Measurements from ENCODE around the gene KIF16B.
A peak's percentile ranks its signal among the peaks of the same experiment; 100 is the strongest.

The KIF16B gene

DNA sequence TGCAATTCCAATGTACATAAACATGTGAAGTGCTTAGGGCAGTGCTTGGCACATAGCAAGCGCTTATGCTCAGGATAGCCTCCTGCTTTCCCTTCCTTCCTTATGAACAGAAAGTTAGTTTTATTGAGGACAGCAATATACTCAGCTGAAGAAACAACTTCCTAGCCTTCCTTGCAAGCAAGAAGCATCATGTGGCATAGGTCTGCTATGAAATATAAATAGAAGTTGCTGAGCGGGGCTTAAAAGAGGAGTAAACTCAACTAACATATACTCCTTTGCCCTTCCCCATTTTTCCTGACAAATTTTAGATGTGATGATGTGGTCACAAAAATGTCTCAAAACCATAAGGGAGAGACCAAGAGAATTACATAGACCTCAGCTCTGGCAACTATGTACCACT is 98.9 kb downstream of the KIF16B start:
- H3K4me3 ChIP-seq (ENCODE audit: low read length), result peak overlapping the region; percentile 52
- no peaks in the 10 kb centered on the region for H3K36me3 ChIP-seq (ENCODE audit: control insufficient read depth, insufficient read depth, low read length, severe bottlenecking)
- no peak overlapping the region for H3K9ac ChIP-seq (ENCODE audit: low read length)
- no peaks in the 10 kb centered on the region for H3K9me3 ChIP-seq (ENCODE audit: control insufficient read depth, low read length)
- no peaks in the 10 kb centered on the region for H3K27me3 ChIP-seq (replicated peaks; ENCODE audit: control insufficient read depth, insufficient read depth, low read length)
- peaks cover 24% of the 10 kb centered on the region for H3K4me1 ChIP-seq (ENCODE audit: control insufficient read depth, insufficient read depth, low read length)
- DNase-seq (ENCODE audit: low read depth), result no peak

DNA sequence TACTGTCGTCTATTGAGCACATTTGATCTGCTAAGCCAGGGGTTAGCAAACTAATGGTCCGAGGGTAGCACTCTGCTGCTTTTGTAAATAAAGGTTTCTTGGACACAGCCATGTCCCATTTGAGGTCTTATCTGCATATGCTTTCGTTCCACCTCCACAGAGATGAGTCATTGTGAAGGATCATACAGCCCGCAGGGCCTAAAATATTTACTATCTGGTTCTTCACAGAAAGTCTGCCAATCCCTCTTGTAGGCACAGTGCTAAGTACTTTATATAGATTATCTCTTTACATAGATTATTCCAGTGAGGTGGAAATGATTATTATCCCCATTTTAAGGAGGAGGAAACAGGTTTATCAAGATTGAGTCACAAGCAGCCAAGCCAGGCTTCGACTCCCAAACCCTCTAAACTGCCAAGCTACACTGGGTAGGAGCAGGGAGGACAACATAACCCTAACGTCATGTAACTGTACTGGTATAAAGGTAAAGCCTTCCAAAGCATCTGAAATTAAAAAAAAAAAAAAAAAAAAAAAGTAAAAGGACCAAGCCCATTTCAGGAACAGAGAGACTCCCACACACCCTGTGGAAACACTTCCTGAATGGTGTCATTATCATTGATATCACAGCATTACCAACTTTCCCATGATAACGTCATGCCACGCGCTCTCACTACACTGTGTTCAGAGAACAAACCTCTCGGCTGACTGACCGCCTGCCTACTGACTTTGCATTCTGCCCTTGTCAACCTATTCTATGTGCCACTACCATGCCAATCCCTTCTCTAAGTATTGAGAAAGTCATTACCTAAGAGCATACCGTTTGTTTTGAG is 101.0 kb downstream of the KIF16B start:
- Histone ChIP-seq H3K9me3 (ENCODE audit: control insufficient read depth, low read length) (no peaks in the 10 kb centered on the region), H3K9ac (ENCODE audit: low read length) (no peak overlapping the region), H3K4me1 (ENCODE audit: control insufficient read depth, insufficient read depth, low read length) (peaks cover 18% of the 10 kb centered on the region), H3K36me3 (ENCODE audit: control insufficient read depth, insufficient read depth, low read length, severe bottlenecking) (no peaks in the 10 kb centered on the region), H3K27me3 (replicated peaks; ENCODE audit: control insufficient read depth, insufficient read depth, low read length) (no peaks in the 10 kb centered on the region), H3K4me3 (ENCODE audit: low read length) (no peak overlapping the region)
- DNase-seq (ENCODE audit: low read depth), result peak; percentile 4

DNA sequence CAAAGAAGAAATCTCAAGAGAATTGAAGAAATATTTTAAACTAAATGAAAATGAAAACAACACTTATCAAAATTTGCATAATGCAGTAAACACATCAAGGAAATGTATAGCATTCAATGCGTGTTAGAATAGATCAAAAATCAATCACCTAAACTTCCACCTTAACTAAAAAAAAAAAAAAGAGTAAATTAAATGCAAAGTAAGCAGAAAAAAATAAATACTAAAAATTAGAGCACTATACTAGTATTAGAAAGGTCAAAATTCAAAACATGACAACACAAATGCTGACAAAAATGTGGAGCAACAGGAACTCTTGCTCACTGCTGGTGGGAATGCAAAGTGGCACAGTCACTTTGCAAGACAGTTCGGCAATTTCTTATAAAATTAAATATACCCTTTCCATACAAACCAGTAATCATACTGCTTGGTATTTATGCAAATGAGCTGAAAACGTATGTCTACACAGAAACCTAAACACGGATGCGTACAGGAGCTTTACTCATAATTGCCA is 103.8 kb downstream of the KIF16B start:
- no peaks in the 10 kb centered on the region for H3K27me3 ChIP-seq (replicated peaks; ENCODE audit: control insufficient read depth, insufficient read depth, low read length)
- no peaks in the 10 kb centered on the region for H3K36me3 ChIP-seq (ENCODE audit: control insufficient read depth, insufficient read depth, low read length, severe bottlenecking)
- no peak overlapping the region for H3K9ac ChIP-seq (ENCODE audit: low read length)
- DNase-seq (ENCODE audit: low read depth), result no peak
- H3K4me1 ChIP-seq (ENCODE audit: control insufficient read depth, insufficient read depth, low read length), result peaks cover 3% of the 10 kb centered on the region
- no peak overlapping the region for H3K4me3 ChIP-seq (ENCODE audit: low read length)
- H3K9me3 ChIP-seq (ENCODE audit: control insufficient read depth, low read length), result no peaks in the 10 kb centered on the region

DNA sequence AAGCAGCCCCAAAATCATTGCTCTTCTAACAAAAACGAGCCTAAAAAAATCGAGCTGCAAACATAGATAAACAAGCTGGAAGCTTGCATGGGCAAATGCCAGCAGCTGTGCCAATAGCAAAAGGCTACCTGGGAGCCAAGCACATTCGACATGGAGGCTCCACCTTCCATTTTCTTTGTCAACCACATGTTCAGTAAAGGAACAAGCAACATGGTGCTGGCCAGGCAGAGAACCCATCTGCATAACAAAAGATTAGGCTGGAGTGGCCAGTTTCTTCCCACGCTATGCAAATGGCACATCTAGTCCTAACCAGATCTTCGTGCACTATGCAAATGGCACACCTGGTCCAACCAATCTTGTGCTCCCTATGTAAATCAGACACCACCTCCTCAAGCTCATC is 110.5 kb downstream of the KIF16B start:
- no peak overlapping the region for H3K9ac ChIP-seq (ENCODE audit: low read length)
- H3K4me3 ChIP-seq (ENCODE audit: low read length), result no peak overlapping the region
- DNase-seq (ENCODE audit: low read depth), result no peak
- peaks cover 16% of the 10 kb centered on the region for H3K4me1 ChIP-seq (ENCODE audit: control insufficient read depth, insufficient read depth, low read length)
- H3K36me3 ChIP-seq (ENCODE audit: control insufficient read depth, insufficient read depth, low read length, severe bottlenecking), result no peaks in the 10 kb centered on the region
- no peaks in the 10 kb centered on the region for H3K27me3 ChIP-seq (replicated peaks; ENCODE audit: control insufficient read depth, insufficient read depth, low read length)
- no peaks in the 10 kb centered on the region for H3K9me3 ChIP-seq (ENCODE audit: control insufficient read depth, low read length)

DNA sequence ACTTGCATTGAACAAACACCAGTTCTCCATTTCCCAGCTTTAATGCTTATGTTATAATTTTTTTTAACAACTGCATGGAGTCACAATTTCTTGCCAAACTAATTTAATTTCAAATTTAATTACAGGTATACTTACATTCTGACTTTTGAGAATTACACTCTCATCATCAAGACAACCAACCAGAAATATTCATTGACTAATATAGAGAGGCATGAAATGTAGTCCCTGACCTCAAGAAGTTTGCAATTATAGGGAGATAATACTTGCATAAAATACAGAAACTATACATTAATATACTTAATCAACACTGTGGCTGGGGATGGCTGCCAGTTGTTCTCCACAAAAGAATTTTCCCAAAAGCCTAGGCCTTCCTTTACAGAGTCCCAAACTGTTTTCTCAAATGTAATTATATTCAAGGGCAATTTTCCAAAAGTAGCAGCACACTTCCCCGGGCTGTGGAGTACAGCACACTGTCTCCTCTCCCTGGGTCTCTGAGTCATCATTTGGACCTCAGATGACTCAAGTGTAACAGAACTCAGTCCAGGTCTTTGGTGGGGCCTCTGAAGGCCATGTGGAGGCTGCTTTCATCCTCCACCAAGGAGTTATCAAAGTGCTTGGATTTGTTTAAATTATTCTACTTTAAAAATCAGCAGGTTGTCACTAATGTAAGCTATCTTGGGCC is 114.1 kb downstream of the KIF16B start:
- peak; percentile 84 for DNase-seq (ENCODE audit: low read depth)
- H3K36me3 ChIP-seq (ENCODE audit: control insufficient read depth, insufficient read depth, low read length, severe bottlenecking), result no peaks in the 10 kb centered on the region
- no peaks in the 10 kb centered on the region for H3K9me3 ChIP-seq (ENCODE audit: control insufficient read depth, low read length)
- peaks cover 16% of the 10 kb centered on the region for H3K4me1 ChIP-seq (ENCODE audit: control insufficient read depth, insufficient read depth, low read length)
- no peak overlapping the region for H3K9ac ChIP-seq (ENCODE audit: low read length)
- H3K4me3 ChIP-seq (ENCODE audit: low read length), result no peak overlapping the region
- no peaks in the 10 kb centered on the region for H3K27me3 ChIP-seq (replicated peaks; ENCODE audit: control insufficient read depth, insufficient read depth, low read length)

DNA sequence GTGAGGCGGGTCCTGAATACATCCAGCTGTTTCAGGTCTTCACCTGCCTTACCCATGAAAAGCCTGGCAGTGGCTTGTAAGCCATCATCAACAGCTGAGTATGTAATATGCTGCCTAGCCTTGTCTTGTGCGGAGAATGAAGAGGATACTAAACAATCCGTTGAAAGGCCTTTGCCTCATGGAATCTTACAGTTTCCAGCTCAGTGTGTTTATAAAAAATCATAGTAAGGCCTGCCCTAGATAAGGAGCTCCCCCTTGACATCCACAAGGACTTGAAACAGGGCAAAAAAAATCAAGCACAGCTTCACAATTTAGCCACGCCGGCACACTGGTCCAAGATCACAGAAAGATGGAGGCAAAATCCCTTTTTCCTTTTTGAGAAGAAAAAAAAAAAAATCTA is 115.7 kb downstream of the KIF16B start:
- H3K9me3 ChIP-seq (ENCODE audit: control insufficient read depth, low read length), result no peaks in the 10 kb centered on the region
- peaks cover 19% of the 10 kb centered on the region for H3K4me1 ChIP-seq (ENCODE audit: control insufficient read depth, insufficient read depth, low read length)
- H3K9ac ChIP-seq (ENCODE audit: low read length), result no peak overlapping the region
- no peak overlapping the region for H3K4me3 ChIP-seq (ENCODE audit: low read length)
- H3K36me3 ChIP-seq (ENCODE audit: control insufficient read depth, insufficient read depth, low read length, severe bottlenecking), result no peaks in the 10 kb centered on the region
- H3K27me3 ChIP-seq (replicated peaks; ENCODE audit: control insufficient read depth, insufficient read depth, low read length), result no peaks in the 10 kb centered on the region
- no peak for DNase-seq (ENCODE audit: low read depth)

DNA sequence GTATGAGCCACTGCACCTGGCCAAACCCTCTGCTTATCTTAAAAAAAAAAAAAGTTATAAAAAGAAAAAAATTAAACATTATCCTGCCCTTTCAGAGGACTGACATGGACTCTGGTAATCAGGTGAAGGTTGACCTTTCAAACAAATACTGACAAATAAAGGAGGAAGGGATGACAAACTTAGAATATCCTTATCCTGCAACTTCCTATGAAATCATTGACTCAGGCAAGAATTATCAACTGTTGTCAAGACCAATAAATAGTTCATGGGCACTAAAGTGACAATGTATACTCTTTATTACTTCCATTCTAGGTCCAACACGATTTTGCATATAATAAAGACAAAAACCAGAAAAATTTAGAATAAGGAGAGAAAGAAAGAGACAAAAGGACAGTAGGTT is 117.9 kb downstream of the KIF16B start:
- Histone ChIP-seq H3K9ac (ENCODE audit: low read length) (no peak overlapping the region), H3K4me3 (ENCODE audit: low read length) (no peak overlapping the region), H3K4me1 (ENCODE audit: control insufficient read depth, insufficient read depth, low read length) (peaks cover 24% of the 10 kb centered on the region), H3K36me3 (ENCODE audit: control insufficient read depth, insufficient read depth, low read length, severe bottlenecking) (peaks cover 1% of the 10 kb centered on the region), H3K27me3 (replicated peaks; ENCODE audit: control insufficient read depth, insufficient read depth, low read length) (no peaks in the 10 kb centered on the region), H3K9me3 (ENCODE audit: control insufficient read depth, low read length) (no peaks in the 10 kb centered on the region)
- DNase-seq (ENCODE audit: low read depth), result no peak

DNA sequence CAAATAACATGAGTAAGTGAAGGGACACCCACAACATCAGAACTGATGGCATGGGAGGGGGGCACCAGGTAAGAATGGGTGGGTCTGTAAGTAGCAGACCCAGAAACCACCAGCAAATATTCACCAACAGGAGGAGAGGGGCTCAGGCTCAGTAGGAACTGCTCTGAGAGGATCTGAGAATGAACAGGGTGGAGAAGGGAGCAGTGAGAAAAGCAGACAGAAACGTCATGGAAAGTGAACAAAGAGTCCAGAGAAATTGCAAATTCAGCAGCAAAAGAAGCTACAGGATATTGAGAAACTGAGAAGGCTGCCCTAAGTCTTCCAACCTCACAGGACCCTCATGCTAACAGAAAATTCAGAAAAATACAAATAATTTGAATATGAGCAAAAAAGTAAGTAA is 121.3 kb downstream of the KIF16B start:
- no peak for DNase-seq (ENCODE audit: low read depth)
- Histone ChIP-seq H3K4me3 (ENCODE audit: low read length) (no peak overlapping the region), H3K9ac (ENCODE audit: low read length) (no peak overlapping the region), H3K36me3 (ENCODE audit: control insufficient read depth, insufficient read depth, low read length, severe bottlenecking) (peaks cover 3% of the 10 kb centered on the region), H3K27me3 (replicated peaks; ENCODE audit: control insufficient read depth, insufficient read depth, low read length) (no peaks in the 10 kb centered on the region), H3K4me1 (ENCODE audit: control insufficient read depth, insufficient read depth, low read length) (peaks cover 8% of the 10 kb centered on the region), H3K9me3 (ENCODE audit: control insufficient read depth, low read length) (no peaks in the 10 kb centered on the region)

DNA sequence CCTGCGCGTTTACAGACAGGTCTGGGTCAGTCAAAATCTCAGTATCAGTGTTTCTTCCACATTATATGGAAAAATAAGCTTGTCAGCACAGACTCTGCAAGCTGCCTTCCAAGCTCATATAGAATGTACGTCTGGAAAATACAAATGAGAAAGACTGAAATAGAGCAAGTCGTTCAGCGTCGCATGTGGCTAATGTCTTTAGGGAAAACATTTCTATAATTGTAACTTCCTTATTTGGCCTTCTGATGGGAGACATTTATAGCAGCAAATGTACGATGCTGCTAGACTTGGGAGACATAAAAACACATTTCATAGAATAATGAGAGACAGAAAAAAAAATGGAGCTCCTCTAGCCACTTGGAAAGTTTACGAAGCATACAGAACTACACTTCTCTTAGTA is 122.2 kb downstream of the KIF16B start:
- Histone ChIP-seq H3K4me3 (ENCODE audit: low read length) (no peak overlapping the region), H3K36me3 (ENCODE audit: control insufficient read depth, insufficient read depth, low read length, severe bottlenecking) (peaks cover 3% of the 10 kb centered on the region), H3K9ac (ENCODE audit: low read length) (no peak overlapping the region), H3K27me3 (replicated peaks; ENCODE audit: control insufficient read depth, insufficient read depth, low read length) (no peaks in the 10 kb centered on the region), H3K4me1 (ENCODE audit: control insufficient read depth, insufficient read depth, low read length) (peaks cover 9% of the 10 kb centered on the region), H3K9me3 (ENCODE audit: control insufficient read depth, low read length) (no peaks in the 10 kb centered on the region)
- no peak for DNase-seq (ENCODE audit: low read depth)

DNA sequence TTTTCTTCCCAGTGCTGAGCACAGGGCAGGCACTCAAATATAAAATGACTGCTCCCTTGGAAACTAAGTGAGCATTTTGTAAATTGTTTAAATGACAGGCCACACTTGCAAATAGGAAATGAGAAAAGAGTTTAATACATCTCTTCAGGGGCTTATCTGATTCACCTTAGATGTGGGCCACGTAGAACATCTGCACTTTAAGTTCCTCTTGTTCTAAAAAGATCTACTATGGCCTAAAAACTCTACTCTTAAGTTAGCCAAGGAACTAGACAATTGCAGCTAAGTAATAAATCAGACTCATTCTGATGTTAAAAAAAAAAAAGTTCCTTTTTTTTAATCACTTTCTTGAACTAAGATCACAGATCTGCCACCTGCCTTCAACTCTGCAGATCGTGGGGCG is 126.3 kb downstream of the KIF16B start:
- DNase-seq (ENCODE audit: low read depth), result no peak
- Histone ChIP-seq H3K4me3 (ENCODE audit: low read length) (no peak overlapping the region), H3K36me3 (ENCODE audit: control insufficient read depth, insufficient read depth, low read length, severe bottlenecking) (peaks cover 3% of the 10 kb centered on the region), H3K4me1 (ENCODE audit: control insufficient read depth, insufficient read depth, low read length) (peaks cover 27% of the 10 kb centered on the region), H3K9me3 (ENCODE audit: control insufficient read depth, low read length) (no peaks in the 10 kb centered on the region), H3K9ac (ENCODE audit: low read length) (no peak overlapping the region), H3K27me3 (replicated peaks; ENCODE audit: control insufficient read depth, insufficient read depth, low read length) (no peaks in the 10 kb centered on the region)

DNA sequence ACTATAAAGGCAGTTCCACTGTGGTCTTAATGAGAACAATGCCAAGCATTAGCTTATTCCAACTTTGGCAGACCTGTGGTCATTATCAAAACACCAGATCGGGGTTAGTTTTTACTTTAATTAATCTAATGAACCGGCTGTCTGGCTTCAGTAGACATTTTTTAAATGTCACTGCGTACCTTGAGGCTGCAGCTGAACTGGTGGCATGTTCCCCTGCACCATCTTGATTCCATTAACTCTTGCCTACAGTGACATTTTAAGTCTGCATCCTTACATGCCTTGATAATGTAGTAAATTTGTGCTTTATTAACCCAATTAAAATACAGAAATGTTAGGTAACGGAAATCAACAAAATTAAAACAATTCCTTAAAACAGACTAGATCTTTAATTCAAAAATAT is 127.0 kb downstream of the KIF16B start:
- Histone ChIP-seq H3K36me3 (ENCODE audit: control insufficient read depth, insufficient read depth, low read length, severe bottlenecking) (peaks cover 3% of the 10 kb centered on the region), H3K4me3 (ENCODE audit: low read length) (no peak overlapping the region), H3K9me3 (ENCODE audit: control insufficient read depth, low read length) (no peaks in the 10 kb centered on the region), H3K4me1 (ENCODE audit: control insufficient read depth, insufficient read depth, low read length) (peaks cover 22% of the 10 kb centered on the region), H3K9ac (ENCODE audit: low read length) (no peak overlapping the region), H3K27me3 (replicated peaks; ENCODE audit: control insufficient read depth, insufficient read depth, low read length) (no peaks in the 10 kb centered on the region)
- no peak for DNase-seq (ENCODE audit: low read depth)

All from adipocyte (in vitro differentiated cells).